ENCODE data around the gene SERTAD4.

The SERTAD4 gene

DNA sequence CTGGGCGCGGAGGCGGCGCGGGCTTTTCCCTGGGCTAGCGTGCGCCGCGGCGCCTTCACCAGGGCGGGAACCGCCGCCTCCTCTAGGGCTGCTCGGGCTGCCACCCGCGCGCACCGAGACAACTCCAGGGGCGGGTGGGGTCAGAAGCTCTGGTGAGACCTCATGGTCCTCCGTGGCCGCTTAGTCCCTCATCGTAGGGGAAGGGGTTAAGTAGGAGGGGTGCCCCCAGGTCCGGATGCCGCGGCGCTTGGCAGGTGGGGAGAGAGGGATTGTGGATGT lies 559 bp downstream of the SERTAD4 start:
- DNase-seq (ENCODE audit: low spot score), result no peak

GRCh38 chr1:210233495-210234328 lies 1.1 kb downstream of the SERTAD4 start:
- DNase-seq (ENCODE audit: low spot score), result no peak

DNA sequence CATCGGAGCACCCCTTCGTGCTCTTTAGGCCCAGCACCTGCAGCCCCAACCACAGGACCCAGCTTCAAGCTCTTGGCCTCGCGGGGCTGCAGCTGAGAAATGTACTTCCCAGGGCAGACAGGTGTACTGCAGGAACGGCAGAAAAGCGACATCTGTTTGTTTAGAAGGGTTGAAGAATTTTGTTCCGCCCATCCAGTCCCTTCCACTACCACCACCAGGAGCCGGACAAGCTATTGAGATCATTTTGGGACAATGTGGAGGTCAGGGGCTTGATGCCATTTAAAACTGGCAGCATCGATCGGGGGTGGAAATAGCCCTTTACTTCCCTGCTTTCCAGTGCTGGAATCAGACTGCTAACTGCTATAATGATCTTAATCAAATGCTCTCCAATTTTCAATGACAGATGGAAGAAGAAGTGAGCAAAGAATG lies 1.7 kb downstream of the SERTAD4 start:
- DNase-seq (ENCODE audit: low spot score), result no peak

DNA sequence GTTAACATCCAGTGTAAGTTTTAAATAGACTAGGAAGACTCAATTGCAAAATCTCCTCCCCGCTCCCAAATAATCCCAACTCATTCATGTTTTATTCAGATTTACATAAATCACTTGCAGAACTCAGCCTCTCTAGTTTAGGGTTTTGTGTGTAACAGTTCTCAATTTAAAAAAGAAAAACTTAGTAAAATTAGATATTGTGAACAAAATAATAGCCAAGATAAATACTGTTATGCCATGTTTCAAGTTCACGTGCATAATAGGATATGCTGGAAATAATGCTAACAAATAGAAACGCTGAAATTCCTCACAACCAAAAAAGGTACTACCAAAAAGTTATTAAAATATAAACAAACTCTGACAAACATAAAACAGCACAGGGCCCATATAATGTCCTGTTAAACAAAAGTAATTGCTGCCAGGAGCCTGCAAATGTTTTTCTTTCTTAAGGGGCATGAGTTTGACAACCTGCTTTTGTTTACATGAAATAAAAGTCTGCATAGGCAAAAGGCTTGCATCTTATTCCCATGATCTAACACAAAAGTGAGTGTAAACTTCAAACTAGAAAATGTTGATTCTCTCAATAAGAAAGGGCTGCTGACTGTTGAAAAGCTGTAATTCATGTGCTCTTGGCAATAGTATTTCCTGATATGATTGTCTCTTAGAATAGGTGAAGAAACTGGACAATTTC lies 2.9 kb downstream of the SERTAD4 start:
- no peak for DNase-seq (ENCODE audit: low spot score)

DNA sequence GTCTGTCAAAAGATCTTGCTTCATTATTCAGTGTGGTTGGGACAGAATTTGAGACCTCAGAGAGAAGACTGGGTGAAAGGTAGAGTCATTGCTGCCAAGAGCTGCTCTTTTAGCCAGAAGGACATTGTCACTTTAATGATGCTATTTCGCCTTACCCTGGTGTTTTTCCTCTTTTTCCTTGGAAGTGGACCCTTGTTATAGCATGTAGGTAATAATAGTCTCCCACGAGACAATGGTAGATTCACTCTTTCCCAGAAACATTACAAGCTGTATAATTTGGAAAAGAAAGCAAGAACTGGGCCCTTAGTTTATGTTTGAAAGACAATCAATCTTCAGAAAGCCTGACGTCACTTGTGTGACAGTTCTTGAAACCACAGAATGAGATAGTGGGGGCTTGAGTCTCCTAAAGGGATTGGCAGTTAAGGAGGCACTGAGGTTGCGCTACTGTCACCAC lies 3.8 kb downstream of the SERTAD4 start:
- no peak for DNase-seq (ENCODE audit: low spot score)

- DNase-seq (ENCODE audit: low spot score), result no peak
Measured at GRCh38 chr1:210236840-210237409, 4.3 kb downstream of the SERTAD4 start.

DNA sequence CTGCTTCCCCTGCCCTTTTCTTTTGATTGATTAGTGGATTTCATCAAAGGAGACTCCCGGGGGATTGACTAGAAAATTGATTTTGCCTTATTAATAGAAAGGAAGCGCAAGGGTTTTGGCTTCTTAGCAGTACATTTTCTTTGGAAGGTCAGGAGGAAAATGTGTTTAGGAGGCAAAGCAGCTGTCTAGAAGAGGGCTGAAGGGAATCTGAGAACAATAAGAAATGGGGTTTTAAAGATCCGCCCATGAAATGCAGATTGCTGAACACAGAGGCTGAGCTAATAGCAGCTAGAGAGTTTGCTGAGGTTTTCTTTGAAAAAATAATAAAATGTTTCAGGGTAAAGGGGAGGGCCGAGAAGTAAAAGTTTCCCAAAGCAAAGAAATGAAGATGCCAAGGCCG lies 4.9 kb downstream of the SERTAD4 start:
- no peak for DNase-seq (ENCODE audit: low spot score)

GRCh38 chr1:210237981-210238380 lies 5.4 kb downstream of the SERTAD4 start:
- DNase-seq (ENCODE audit: low spot score), result no peak

- DNase-seq (ENCODE audit: low spot score), result no peak
Measured at GRCh38 chr1:210239349-210240111, 6.9 kb downstream of the SERTAD4 start.

DNA sequence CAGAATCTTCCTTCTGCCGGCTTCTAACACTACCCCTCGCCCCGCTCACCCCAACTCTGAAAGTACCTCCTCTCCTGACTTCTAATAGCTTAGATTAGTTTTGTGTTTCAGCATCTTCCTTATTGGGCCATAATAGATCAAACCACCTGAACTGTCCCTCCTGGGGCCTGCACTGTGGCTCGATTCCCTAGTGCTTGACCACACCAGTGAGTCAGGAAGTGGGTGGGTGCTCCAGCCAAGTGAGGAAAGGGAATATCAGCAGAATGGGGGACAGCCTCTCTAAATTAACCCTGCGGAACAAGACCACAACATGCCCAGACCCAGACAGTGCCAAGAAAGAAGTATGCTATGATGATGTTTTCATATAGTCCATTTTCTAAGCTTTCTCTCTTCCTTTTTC lies 8.5 kb downstream of the SERTAD4 start:
- DNase-seq (ENCODE audit: low spot score), result no peak

DNA sequence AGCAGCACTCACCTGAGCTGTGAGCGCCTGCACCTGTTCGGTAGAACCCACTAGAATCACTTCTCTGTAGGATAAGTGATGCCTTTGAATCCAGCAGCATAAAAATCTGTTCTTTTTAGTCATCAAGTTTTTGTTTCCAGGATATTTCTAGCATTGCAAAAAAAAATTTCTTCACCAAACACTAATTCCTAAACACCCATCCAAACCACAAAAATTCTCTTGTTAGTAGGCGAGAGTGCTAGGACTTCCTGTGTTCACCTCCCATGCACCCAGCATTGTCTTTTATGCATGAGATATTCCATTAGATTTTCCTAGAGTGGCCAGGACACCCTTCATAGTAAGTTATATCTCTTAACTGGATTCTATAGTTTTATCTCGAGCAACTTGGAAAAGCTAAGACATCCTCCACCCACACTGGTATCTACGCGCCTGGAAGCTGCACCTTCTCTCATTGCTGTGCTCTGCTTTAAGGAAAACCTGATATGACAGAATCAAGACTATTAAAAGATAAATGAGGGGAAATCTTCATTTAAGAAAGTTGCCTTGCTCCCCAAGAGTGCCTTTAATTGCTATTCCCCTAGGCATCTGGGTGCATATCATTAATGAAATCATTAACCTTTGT lies 12.3 kb downstream of the SERTAD4 start:
- no peak for DNase-seq (ENCODE audit: low spot score)

DNA sequence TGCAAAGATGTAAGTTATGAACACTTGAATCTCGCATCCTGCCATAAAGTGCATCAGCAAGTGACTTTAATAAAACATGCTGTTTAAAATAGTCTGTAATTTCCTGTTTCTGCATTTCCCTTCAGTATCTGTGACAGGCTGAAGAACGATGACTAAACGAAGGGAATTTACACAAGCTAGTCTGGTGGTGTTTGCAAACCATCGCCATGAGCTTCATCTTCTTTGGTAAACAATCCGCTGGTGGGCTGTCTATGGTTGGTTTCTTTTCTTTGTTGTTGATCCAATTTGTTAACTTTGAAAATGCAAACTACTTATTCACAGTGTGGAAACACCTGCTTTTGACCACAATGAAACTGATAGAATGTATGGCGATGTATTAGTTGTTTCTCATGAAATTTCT lies 13.9 kb downstream of the SERTAD4 start:
- no peak for DNase-seq (ENCODE audit: low spot score)

GRCh38 chr1:210248341-210248740 lies 15.7 kb downstream of the SERTAD4 start:
- no peak for DNase-seq (ENCODE audit: low spot score)

- DNase-seq (ENCODE audit: low spot score), result no peak
Measured at GRCh38 chr1:210250665-210250997, 18.0 kb downstream of the SERTAD4 start.

- no peak for DNase-seq (ENCODE audit: low spot score)
Measured at GRCh38 chr1:210250998-210251679, 18.5 kb downstream of the SERTAD4 start.

GRCh38 chr1:210251680-210252490 lies 19.3 kb downstream of the SERTAD4 start:
- DNase-seq (ENCODE audit: low spot score), result no peak

GRCh38 chr1:210252621-210253051 lies 20.0 kb downstream of the SERTAD4 start:
- DNase-seq (ENCODE audit: low spot score), result no peak

GRCh38 chr1:210254298-210254697 lies 21.7 kb downstream of the SERTAD4 start:
- DNase-seq (ENCODE audit: low spot score), result no peak

DNA sequence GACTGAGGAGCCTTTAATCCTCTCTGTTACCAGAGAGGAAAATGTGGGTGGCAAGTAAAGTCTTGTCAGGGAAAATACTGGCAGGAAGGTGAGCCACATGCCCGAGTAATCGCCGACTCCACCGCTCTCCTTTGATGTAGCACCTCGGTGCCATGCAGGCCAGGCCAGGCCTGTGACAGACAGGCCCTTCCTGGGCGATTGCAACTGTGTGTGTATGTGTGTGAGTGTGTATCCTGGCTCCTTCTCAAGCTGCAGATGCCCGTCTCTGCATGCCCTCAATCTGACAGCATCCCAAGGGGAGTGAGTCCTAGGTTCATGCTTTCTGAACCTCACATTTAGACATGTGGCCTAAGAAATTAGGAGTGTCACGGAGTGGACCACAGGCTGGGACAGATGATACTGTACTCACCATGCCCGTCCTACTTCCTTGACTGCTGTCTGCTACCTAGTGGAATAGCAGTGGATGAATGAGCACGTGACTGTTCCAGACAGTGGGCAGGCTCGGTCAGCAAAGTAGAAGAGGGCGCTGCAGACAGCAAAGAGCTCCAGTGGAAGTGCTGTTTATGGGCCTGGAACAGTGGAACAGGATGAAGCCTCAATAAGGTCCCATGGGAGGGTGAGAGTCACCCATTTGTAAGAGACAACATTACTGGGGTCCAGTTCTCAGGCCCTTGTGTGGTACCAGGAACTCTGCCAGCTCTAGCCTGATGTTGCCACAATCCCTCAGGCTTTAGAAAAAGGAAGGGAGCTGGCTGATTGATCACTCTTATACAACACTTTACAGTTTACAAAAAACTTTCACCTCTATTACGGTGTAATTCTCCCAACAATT lies 25.3 kb downstream of the SERTAD4 start:
- DNase-seq (ENCODE audit: low spot score), result no peak

- no peak for DNase-seq (ENCODE audit: low spot score)
Measured at GRCh38 chr1:210259561-210259960, 27.0 kb downstream of the SERTAD4 start.

Measured in CD4-positive, alpha-beta T cell treated with Interleukin-15 for 4 hours (primary cell).